Neural progenitor cell (in vitro differentiated cells): ENCODE results near the gene TOMM40.

ENCODE experiments used
- EZH2 ChIP-seq: fragments of 200-600 bp; sonication (generic); IDR thresholded peaks from 2 replicates; pipeline ENCODE4 v1.6.1; 2017; ENCODE audit warnings: antibody characterized with exemption, mild to moderate bottlenecking, moderate library complexity
- TF ChIP-seq, protein P1 (sequence below): fragments of 200-600 bp; sonication (generic); IDR thresholded peaks from 2 replicates; pipeline ENCODE4 v1.5.1; 2017; ENCODE audit warnings: antibody characterized with exemption, mild to moderate bottlenecking

GRCh38 chr19:44924243-44924725 is 33.2 kb downstream of the TOMM40 start:
- TF ChIP-seq, protein P1, sequence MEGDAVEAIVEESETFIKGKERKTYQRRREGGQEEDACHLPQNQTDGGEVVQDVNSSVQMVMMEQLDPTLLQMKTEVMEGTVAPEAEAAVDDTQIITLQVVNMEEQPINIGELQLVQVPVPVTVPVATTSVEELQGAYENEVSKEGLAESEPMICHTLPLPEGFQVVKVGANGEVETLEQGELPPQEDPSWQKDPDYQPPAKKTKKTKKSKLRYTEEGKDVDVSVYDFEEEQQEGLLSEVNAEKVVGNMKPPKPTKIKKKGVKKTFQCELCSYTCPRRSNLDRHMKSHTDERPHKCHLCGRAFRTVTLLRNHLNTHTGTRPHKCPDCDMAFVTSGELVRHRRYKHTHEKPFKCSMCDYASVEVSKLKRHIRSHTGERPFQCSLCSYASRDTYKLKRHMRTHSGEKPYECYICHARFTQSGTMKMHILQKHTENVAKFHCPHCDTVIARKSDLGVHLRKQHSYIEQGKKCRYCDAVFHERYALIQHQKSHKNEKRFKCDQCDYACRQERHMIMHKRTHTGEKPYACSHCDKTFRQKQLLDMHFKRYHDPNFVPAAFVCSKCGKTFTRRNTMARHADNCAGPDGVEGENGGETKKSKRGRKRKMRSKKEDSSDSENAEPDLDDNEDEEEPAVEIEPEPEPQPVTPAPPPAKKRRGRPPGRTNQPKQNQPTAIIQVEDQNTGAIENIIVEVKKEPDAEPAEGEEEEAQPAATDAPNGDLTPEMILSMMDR, result no peak
- TF ChIP-seq EZH2, result no peak
